ENCODE data around the gene ZNF780B. TPM values are rescaled to one million over a fixed set of nuclear protein-coding genes. Genes with fewer than 3 reads are reported as not detected.
A peak's percentile ranks its signal among the peaks of the same experiment; 100 is the strongest.

Gene ZNF780B
- total RNA-seq, 1 experiment from 2014 or later: 31.9 TPM

GRCh38 chr19:40089462-40089861 is 33.4 kb upstream of the ZNF780B start:
- H4K91ac ChIP-seq (ENCODE audit: insufficient read length, low read depth, low read length): no peak overlapping the region
- no peaks in the 10 kb centered on the region for H3K9me3 ChIP-seq (ENCODE audit: control insufficient read depth, low read depth, low read length)
- H3K14ac ChIP-seq (ENCODE audit: insufficient read depth, low read length): no peak overlapping the region
- no peaks in the 10 kb centered on the region; the same call in 1 of the 2 replicates for H3K4me1 ChIP-seq (ENCODE audit: insufficient read depth, low read length)
- Mint-ChIP-seq H3K9me3 (peaks cover 2 to 4% of the 10 kb centered on the region in 2 experiments; a peak in 4 of 5 replicates), H3K27ac (no peak overlapping the region), H3K4me1 (peaks cover 17 to 19% of the 10 kb centered on the region in 2 experiments), H3K4me3 (peak overlapping the region; percentile 100), H3K36me3 (ENCODE audit: insufficient read depth in 1 of 3, low read depth in 3 of 3) (peaks cover 11 to 12% (median 11%) of the 10 kb centered on the region in 3 experiments), H3K27me3 (ENCODE audit: low read depth) (no peaks in the 10 kb centered on the region)
- no peak overlapping the region for H2BK15ac ChIP-seq (ENCODE audit: low read depth, low read length)
- H3T11ph ChIP-seq (ENCODE audit: low read length): no peak overlapping the region
- DNase-seq: no peak
- H3K4ac ChIP-seq (ENCODE audit: low read depth, low read length): no peak overlapping the region
- H3K18ac ChIP-seq (ENCODE audit: insufficient read length, low read depth, low read length): no peak overlapping the region
- H3K23ac ChIP-seq (ENCODE audit: insufficient read length, low read depth, low read length): no peak overlapping the region
- H3K56ac ChIP-seq (ENCODE audit: insufficient read length, low read depth, low read length): no peak overlapping the region
- no peaks in the 10 kb centered on the region for H3K27me3 ChIP-seq (ENCODE audit: insufficient read depth, low read length)
- no peak overlapping the region for H2BK20ac ChIP-seq (ENCODE audit: low read depth, low read length, poor library complexity, severe bottlenecking)
- no peak overlapping the region for H2BK12ac ChIP-seq (ENCODE audit: insufficient read length, low read depth, low read length)
- H2AK5ac ChIP-seq (ENCODE audit: insufficient read length, low read length): no peak overlapping the region
- H2AFZ ChIP-seq (ENCODE audit: low read length): no peak overlapping the region
- H3K79me1 ChIP-seq (ENCODE audit: insufficient read depth, low read depth, low read length, poor library complexity, severe bottlenecking): peaks cover 5% of the 10 kb centered on the region
- H3K27ac ChIP-seq (ENCODE audit: insufficient read length, low read depth, low read length): no peak overlapping the region
- H4K8ac ChIP-seq (replicated peaks; ENCODE audit: insufficient read length, low read depth, low read length): no peak overlapping the region
- H3K79me2 ChIP-seq (ENCODE audit: insufficient read depth, low read length): no peaks in the 10 kb centered on the region; the same call in 1 of the 2 replicates
- H4K5ac ChIP-seq (ENCODE audit: insufficient read length, low read depth, low read length): no peak overlapping the region
- no peaks in the 10 kb centered on the region for H4K20me1 ChIP-seq (ENCODE audit: control insufficient read depth, insufficient read depth, insufficient read length)
- WGBS (ENCODE audit: extremely low coverage, insufficient read length, low lambda C conversion rate): no CpG with 5 or more reads among the region's 4 CpGs
- no peak for TF ChIP-seq CTCF (conservative IDR thresholded peaks at IDR 0.05)
- peaks cover 8% of the 10 kb centered on the region for H3K23me2 ChIP-seq (ENCODE audit: insufficient read length, low read depth, low read length, poor library complexity, severe bottlenecking)
- no peak overlapping the region for H2BK120ac ChIP-seq (ENCODE audit: low read depth, low read length, poor library complexity, severe bottlenecking)
- H2BK5ac ChIP-seq (ENCODE audit: insufficient read length, low read length): no peak overlapping the region
- peak overlapping the region; percentile 69 for H3K9ac ChIP-seq (ENCODE audit: extremely low read depth, insufficient read length, low read length)
- H3K4me2 ChIP-seq (ENCODE audit: insufficient read depth, insufficient read length, low read length): peak overlapping the region; percentile 96
